IPS-20b (cell line): ENCODE data around the gene GALNT18.
A peak's percentile ranks its signal among the peaks of the same experiment; 100 is the strongest.

ENCODE experiments used
- H3K27ac ChIP-seq: one replicate; pipeline ENCODE4 v1.5.1; 2013; ENCODE audit warnings: low read length
- H3K27me3 ChIP-seq: 2 replicates; pipeline ENCODE4 v1.6.1; 2013; ENCODE audit warnings: mild to moderate bottlenecking, low read length, inconsistent platforms; ENCODE audit not compliant: insufficient read depth
- H3K36me3 ChIP-seq: 2 replicates; pipeline ENCODE4 v1.6.1; 2013; ENCODE audit warnings: low read depth, mild to moderate bottlenecking, inconsistent platforms, low read length, moderate library complexity; ENCODE audit not compliant: insufficient read depth
- H3K4me1 ChIP-seq: 2 replicates; pipeline ENCODE4 v1.6.1; 2013; ENCODE audit warnings: mild to moderate bottlenecking, control low read depth, inconsistent platforms, low read length, moderate library complexity; ENCODE audit not compliant: insufficient read depth
- H3K4me3 ChIP-seq: 2 replicates; pipeline ENCODE4 v1.5.1; 2013; ENCODE audit warnings: mild to moderate bottlenecking, low read length, inconsistent platforms
- H3K9ac ChIP-seq: 2 replicates; pipeline ENCODE4 v1.6.1; 2013; ENCODE audit warnings: low read depth, mild to moderate bottlenecking, inconsistent platforms, low read length, moderate library complexity
- H3K9me3 ChIP-seq: 2 replicates; pipeline ENCODE4 v1.6.1; 2013; ENCODE audit warnings: mild to moderate bottlenecking, low read depth, low read length, inconsistent platforms; ENCODE audit not compliant: insufficient read depth

GALNT18 gene

DNA sequence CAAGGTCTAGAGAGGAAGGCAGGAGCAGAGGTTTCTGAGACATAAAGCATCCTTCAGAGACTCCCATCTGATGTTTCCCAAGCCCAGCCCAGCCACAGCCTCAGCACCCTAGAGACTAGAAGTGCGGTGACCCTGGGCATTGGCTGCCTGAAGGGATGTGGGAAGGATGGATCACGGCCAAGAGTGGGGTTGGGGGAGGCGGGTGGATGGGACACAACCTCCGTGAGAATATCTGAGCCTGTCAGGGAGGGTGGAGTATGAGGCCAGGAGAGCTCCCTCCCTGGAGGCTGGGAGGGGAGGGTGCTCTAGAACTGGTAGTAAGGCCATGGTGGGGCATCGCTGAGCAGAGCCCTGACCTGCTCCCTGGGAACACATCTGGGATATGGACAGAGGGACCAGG, 340.2 kb downstream of the GALNT18 start:
- Histone ChIP-seq H3K27ac (no peak overlapping the region), H3K9ac (no peak overlapping the region), H3K9me3 (no peaks in the 10 kb centered on the region), H3K27me3 (no peaks in the 10 kb centered on the region), H3K36me3 (no peaks in the 10 kb centered on the region), H3K4me1 (peaks cover 20% of the 10 kb centered on the region), H3K4me3 (no peak overlapping the region)

DNA sequence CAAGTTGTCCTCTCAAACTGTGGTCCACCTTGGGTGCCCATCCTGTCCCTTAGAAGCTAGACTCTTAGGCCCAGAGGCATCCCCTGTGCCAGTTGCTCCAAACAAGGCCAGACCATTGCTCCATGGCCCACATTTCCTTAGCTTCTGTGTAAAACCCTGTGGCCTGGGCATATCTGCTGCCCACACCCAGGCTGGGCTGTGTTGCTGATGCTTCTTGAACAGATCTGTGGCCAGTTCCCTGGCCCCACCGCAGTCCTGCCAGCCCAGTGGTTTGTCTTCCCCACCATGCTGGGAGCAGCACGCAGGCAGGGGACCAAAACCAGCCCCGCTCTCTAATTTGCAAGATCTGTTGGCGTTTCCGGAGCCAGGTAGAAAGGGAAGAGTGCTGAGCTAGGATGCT, 341.0 kb downstream of the GALNT18 start:
- Histone ChIP-seq H3K9me3 (no peaks in the 10 kb centered on the region), H3K4me1 (peaks cover 20% of the 10 kb centered on the region), H3K27me3 (no peaks in the 10 kb centered on the region), H3K9ac (peak overlapping the region; percentile 52; the same call in 1 of the 2 replicates), H3K4me3 (no peak overlapping the region), H3K27ac (no peak overlapping the region), H3K36me3 (no peaks in the 10 kb centered on the region)

DNA sequence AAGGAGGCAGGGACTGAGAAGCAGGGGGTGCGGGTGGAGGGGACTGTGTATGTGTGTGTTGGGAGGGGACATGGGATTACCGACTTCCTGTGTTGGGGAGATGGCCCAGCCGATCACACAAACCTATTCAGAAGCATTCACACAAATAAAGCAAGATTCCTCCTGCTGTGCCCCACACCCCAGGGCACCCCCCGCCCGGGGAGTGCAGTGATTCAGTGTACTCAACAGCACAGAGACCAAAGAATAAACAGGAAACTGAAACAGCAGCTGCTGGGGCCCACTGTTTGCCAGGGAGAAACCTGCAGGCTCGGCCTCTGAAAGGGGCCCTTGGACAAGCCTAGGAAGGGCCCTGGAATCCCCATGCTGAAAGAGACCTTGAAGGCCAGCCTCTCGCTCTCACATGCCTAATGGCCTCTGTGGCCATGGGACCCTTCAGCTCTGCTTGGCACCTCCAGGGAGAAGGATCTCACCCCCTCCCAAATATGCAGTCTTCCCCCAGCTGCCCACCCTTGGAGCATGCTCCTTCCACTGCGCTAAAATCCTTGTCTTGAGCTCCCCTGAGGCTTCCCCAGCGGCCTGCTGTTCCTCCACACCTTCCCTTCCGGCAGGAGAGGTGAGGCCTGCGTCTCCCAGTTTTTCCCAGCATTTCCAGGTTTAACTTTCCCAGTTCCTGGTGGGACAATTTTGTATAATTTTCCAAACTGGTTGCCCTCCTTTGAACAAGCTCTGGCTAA, 341.7 kb downstream of the GALNT18 start:
- Histone ChIP-seq H3K27me3 (no peaks in the 10 kb centered on the region), H3K27ac (no peak overlapping the region), H3K9ac (peak overlapping the region; percentile 52; the same call in 1 of the 2 replicates), H3K4me1 (peaks cover 20% of the 10 kb centered on the region), H3K9me3 (no peaks in the 10 kb centered on the region), H3K4me3 (no peak overlapping the region), H3K36me3 (no peaks in the 10 kb centered on the region)

DNA sequence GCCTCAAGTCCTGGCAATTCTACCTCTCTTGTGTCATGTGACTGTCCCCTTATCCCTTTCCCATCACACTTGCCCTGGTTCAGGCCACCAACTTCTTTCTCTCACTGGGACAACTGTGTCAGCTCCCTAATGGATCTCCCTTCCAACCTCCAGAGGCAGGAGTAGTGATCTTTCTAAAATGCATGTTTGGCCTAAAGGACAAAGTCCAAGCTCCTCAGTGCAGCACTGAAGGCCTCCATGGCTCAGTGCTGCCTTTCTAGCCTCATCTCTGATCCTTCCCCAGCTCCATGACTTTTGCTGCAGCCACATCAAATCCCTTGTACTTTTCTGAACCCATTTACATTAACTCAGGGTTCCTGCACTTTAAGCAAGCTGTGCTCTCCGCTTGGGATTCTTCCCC, 349.6 kb downstream of the GALNT18 start:
- no peak overlapping the region for H3K9ac ChIP-seq
- no peaks in the 10 kb centered on the region for H3K4me1 ChIP-seq
- H3K36me3 ChIP-seq, result no peaks in the 10 kb centered on the region
- H3K9me3 ChIP-seq, result no peaks in the 10 kb centered on the region
- no peak overlapping the region for H3K4me3 ChIP-seq
- H3K27ac ChIP-seq, result no peak overlapping the region
- no peaks in the 10 kb centered on the region for H3K27me3 ChIP-seq

DNA sequence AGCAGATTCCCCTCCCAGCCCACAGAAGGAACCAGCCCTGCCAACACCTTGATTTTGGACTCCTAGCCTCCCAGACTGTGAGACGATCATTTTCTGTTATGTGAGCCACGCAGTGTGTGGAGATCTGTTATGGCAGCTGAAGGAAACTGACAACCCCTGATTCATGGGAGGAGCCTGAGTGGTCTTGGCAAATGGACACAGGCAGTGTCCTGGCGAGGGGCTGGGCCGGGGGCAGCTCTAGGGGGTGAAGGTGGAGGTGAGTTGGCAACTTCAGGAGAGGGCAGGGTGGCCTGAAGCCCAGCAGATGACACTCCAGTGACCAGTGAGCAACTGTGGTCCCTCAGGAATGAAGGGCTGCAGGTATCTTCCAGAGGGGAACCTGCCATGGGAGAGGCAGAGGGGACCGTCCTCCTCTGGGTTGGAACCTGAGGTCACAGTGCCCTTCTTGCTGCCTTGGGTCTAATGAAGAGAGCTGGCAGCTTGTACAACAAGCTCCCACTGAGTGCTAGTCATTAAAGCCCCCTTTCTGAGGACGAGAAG, 351.5 kb downstream of the GALNT18 start:
- Histone ChIP-seq H3K27ac (no peak overlapping the region), H3K4me3 (no peak overlapping the region), H3K27me3 (no peaks in the 10 kb centered on the region), H3K9ac (no peak overlapping the region), H3K4me1 (no peaks in the 10 kb centered on the region), H3K9me3 (no peaks in the 10 kb centered on the region), H3K36me3 (no peaks in the 10 kb centered on the region)

DNA sequence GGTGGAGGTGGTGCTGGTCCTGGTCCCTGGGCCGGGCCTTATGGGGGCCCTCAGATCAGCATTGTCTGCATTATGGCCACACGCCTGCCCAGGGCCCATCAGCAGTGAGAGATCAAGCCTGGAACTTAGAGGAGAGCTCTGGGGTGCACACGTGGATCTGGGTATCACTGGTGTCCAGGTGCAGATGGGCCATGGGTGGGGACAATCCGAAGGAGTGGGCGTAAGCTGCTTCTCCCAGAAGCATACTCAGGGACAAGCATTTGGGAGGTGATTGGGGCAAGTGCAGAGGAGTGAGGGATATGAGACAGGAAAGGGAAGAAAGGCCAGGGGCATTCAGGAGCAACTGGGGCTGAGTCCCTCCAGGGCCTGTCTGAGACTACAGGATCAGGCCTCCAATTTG, 353.1 kb downstream of the GALNT18 start:
- Histone ChIP-seq H3K27ac (no peak overlapping the region), H3K4me1 (no peaks in the 10 kb centered on the region), H3K9me3 (no peaks in the 10 kb centered on the region), H3K27me3 (no peaks in the 10 kb centered on the region), H3K4me3 (no peak overlapping the region), H3K9ac (no peak overlapping the region), H3K36me3 (no peaks in the 10 kb centered on the region)

DNA sequence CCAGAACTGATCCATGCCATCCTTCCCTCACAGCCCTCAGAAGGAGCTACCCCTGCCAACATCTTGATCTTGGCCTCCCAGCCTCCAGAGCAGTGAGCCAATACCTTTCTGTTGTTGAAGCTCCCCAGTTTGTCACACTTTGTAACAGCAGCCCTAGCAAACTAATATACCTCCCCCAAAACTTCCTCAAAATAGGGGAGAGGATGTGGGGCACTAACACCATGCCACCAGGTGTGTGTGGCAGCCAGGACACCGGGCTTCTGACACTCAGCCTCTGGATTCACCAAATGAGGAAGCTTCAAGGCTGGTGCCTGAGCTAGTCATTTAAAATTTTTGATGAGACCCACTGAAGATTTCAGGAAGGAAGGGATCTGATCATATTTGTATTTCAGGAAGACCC, 353.7 kb downstream of the GALNT18 start:
- Histone ChIP-seq H3K9me3 (no peaks in the 10 kb centered on the region), H3K27me3 (no peaks in the 10 kb centered on the region), H3K27ac (no peak overlapping the region), H3K4me3 (no peak overlapping the region), H3K4me1 (no peaks in the 10 kb centered on the region), H3K36me3 (no peaks in the 10 kb centered on the region), H3K9ac (no peak overlapping the region)

DNA sequence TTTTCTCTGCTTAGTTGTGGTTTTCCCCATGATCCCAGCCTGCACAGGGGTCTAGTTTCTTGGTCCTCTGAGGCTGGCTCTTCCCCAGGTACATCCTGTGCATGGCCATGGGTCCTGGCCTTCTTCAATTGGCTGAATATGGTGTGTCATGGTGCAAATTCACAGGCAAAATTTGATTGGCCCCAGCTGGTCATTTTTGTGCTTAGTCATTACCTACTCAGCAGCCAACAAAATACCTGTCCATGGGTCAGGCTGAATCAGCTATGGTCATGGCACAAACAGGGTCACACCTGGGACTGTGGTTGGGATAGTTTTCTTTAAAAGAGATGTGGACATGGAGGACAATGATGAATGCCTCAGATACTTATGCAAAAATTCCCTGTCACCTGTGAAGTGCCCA, 354.5 kb downstream of the GALNT18 start:
- H3K27me3 ChIP-seq, result no peaks in the 10 kb centered on the region
- H3K4me1 ChIP-seq, result no peaks in the 10 kb centered on the region
- H3K9me3 ChIP-seq, result no peaks in the 10 kb centered on the region
- H3K36me3 ChIP-seq, result no peaks in the 10 kb centered on the region
- H3K27ac ChIP-seq, result no peak overlapping the region
- no peak overlapping the region for H3K4me3 ChIP-seq
- no peak overlapping the region for H3K9ac ChIP-seq

DNA sequence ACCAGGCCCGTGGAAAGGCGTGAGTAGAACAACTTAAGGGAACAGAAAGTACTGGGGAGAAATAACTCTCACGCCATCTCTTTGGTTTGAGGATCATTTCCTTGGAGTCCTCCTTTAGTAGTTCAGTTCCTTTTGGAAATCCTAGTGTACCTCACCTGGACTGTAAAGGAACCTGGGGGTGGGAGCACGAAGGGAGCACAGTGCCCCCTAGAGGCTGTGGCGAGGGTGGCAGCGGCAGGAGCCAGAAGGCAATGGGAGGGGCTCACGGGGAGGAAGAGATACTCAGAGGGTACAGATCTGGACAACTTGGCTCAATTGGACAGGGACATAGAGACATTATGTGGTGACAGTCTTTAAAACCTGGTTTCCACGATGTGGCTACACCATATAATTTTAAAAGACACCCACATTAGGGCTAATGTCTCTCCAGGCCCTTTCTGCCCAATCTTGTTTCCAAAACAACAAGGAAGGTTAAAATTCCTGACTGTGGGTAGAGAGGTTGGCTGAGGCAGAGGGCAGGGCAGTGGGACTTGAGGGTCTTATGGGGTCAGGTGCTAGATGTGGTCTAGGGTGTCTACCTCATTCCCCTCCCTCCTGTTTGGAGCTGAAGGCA, 355.7 kb downstream of the GALNT18 start:
- Histone ChIP-seq H3K9me3 (no peaks in the 10 kb centered on the region), H3K9ac (no peak overlapping the region), H3K4me1 (no peaks in the 10 kb centered on the region), H3K27ac (no peak overlapping the region), H3K4me3 (no peak overlapping the region), H3K36me3 (no peaks in the 10 kb centered on the region), H3K27me3 (no peaks in the 10 kb centered on the region)

DNA sequence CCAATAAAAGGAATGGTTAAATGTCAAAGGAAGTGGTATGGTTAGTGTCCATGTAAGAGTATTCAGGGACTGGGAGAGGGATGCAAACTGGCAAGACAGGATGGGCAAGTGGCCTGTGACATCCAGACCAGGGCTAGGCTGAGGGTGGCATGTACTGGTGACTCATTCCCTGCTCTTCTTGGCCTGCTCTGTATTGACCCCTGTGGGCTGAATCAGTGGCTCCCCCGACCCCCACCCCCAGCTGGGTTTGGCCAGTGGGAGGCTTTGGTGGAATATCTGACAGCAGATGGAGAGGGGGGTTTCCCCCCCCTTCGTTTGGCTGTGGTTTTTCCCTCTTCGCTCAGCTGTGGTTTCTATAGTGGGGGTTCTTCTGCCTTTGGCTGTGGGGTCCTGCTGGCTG, 356.5 kb downstream of the GALNT18 start:
- Histone ChIP-seq H3K4me1 (no peaks in the 10 kb centered on the region), H3K9ac (no peak overlapping the region), H3K27ac (no peak overlapping the region), H3K9me3 (no peaks in the 10 kb centered on the region), H3K36me3 (no peaks in the 10 kb centered on the region), H3K27me3 (no peaks in the 10 kb centered on the region), H3K4me3 (no peak overlapping the region)

DNA sequence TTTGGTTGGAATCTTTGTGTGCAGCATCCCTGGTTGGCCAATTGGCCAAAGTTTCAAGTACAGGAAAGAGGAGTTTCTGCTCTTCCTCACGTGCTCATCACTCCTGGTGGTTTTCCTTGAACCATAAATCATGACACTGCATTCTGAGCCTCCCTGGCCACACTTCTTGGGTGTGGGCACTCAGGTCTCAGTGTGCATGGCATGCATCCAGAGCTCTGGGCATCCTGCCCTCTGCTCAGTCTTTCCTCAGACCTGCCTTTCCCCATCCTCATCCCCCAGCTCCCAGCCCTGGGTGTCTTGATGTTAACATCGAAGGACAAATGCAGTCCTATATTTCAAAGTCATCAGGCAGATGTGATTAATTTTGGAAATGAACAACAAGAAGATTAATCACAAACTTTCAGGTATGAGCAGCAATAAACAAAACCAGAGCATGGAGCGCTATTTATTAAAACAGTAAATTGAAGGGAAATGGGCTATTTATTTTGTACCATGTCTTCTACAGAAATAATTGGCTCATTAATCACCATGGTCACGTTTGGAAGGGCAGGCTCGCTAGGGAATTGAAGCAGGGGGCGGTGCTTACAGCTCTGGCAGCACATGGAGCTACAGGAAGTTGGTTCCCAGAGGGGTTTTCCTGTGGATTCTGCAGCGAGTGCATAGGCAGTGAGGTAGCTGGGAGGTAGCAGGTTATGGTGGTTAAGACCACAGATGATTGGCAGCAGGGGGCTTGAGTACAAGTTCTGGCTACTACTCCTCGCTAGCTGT, 358.4 kb downstream of the GALNT18 start:
- Histone ChIP-seq H3K36me3 (no peaks in the 10 kb centered on the region), H3K27ac (no peak overlapping the region), H3K9me3 (no peaks in the 10 kb centered on the region), H3K9ac (no peak overlapping the region), H3K4me1 (no peaks in the 10 kb centered on the region), H3K4me3 (no peak overlapping the region), H3K27me3 (no peaks in the 10 kb centered on the region)
